ENCODE measurements around the gene FKBP6.
"Not testable (repeated sequence)": the region's sequence is repeated elsewhere in the genome, so short reads cannot be mapped to it uniquely, and the experiment has no call there.

FKBP6 gene

GRCh38 chr7:73327922-73328321 lies at the start of gene FKBP6, which contains the start of gene TRIM50:
Gene FKBP6, plus strand, starts transcription at chr7:73328161. Its CDS starts 268 bp downstream, at chr7:73328429.
Gene TRIM50, minus strand, starts transcription at chr7:73328082. Its CDS starts 3,295 bp downstream, at chr7:73324787.
- in situ Hi-C loops (cut with MboI; ENCODE audit: low pct_unique_long_range_greater_than_20kb, low sequenced_read_pairs); DNase-seq: not testable (repeated sequence)

- in situ Hi-C loops (cut with MboI; ENCODE audit: low pct_unique_long_range_greater_than_20kb, low sequenced_read_pairs) = not testable (repeated sequence)
Measured at GRCh38 chr7:73297235-73297634, 30.7 kb upstream of the FKBP6 start.

GRCh38 chr7:73297706-73298105 lies 30.3 kb upstream of the FKBP6 start:
- in situ Hi-C loops (cut with MboI; ENCODE audit: low pct_unique_long_range_greater_than_20kb, low sequenced_read_pairs); DNase-seq: not testable (repeated sequence)

More at GRCh38 chr7:73297235-73297634, 30.7 kb upstream of the FKBP6 start:
- DNase-seq = not testable (repeated sequence)

GRCh38 chr7:73299812-73300211 lies 28.1 kb upstream of the FKBP6 start:
- DNase-seq; in situ Hi-C loops (cut with MboI; ENCODE audit: low pct_unique_long_range_greater_than_20kb, low sequenced_read_pairs): not testable (repeated sequence)

- in situ Hi-C loops (cut with MboI; ENCODE audit: low pct_unique_long_range_greater_than_20kb, low sequenced_read_pairs); DNase-seq: not testable (repeated sequence)
Measured at GRCh38 chr7:73301108-73301507, 26.9 kb upstream of the FKBP6 start.

GRCh38 chr7:73302846-73303245 lies 25.1 kb upstream of the FKBP6 start:
- in situ Hi-C loops (cut with MboI; ENCODE audit: low pct_unique_long_range_greater_than_20kb, low sequenced_read_pairs); DNase-seq: not testable (repeated sequence)

- no peak for DNase-seq
- in situ Hi-C loops (cut with MboI; ENCODE audit: low pct_unique_long_range_greater_than_20kb, low sequenced_read_pairs) = no loop called here
Measured at GRCh38 chr7:73303546-73303945, 24.4 kb upstream of the FKBP6 start.

- DNase-seq = no peak
- in situ Hi-C loops (cut with MboI; ENCODE audit: low pct_unique_long_range_greater_than_20kb, low sequenced_read_pairs) = no loop called here
Measured at GRCh38 chr7:73304071-73304470, 23.9 kb upstream of the FKBP6 start.

- peak; percentile 40 for DNase-seq
- in situ Hi-C loops (cut with MboI; ENCODE audit: low pct_unique_long_range_greater_than_20kb, low sequenced_read_pairs) = not testable (repeated sequence)
Measured at GRCh38 chr7:73304612-73305387, 23.2 kb upstream of the FKBP6 start.

GRCh38 chr7:73307436-73307835 lies 20.5 kb upstream of the FKBP6 start:
- in situ Hi-C loops (cut with MboI; ENCODE audit: low pct_unique_long_range_greater_than_20kb, low sequenced_read_pairs) = no loop called here
- DNase-seq = no peak

GRCh38 chr7:73308074-73308664 lies 19.8 kb upstream of the FKBP6 start:
- DNase-seq = no peak
- in situ Hi-C loops (cut with MboI; ENCODE audit: low pct_unique_long_range_greater_than_20kb, low sequenced_read_pairs) = no loop called here

GRCh38 chr7:73308665-73309214 lies 19.2 kb upstream of the FKBP6 start, which contains the start of gene NSUN5:
Gene NSUN5, minus strand, starts transcription at chr7:73308826. Its CDS starts 36 bp downstream, at chr7:73308790.
- in situ Hi-C loops (cut with MboI; ENCODE audit: low pct_unique_long_range_greater_than_20kb, low sequenced_read_pairs) = no loop called here
- DNase-seq = peak; percentile 79

- in situ Hi-C loops (cut with MboI; ENCODE audit: low pct_unique_long_range_greater_than_20kb, low sequenced_read_pairs); DNase-seq: not testable (repeated sequence)
Measured at GRCh38 chr7:73311421-73311820, 16.5 kb upstream of the FKBP6 start.

GRCh38 chr7:73312831-73313520 lies 15.0 kb upstream of the FKBP6 start:
- in situ Hi-C loops (cut with MboI; ENCODE audit: low pct_unique_long_range_greater_than_20kb, low sequenced_read_pairs) = no loop called here
- DNase-seq = no peak

GRCh38 chr7:73313521-73313906 lies 14.4 kb upstream of the FKBP6 start:
- DNase-seq = no peak
- in situ Hi-C loops (cut with MboI; ENCODE audit: low pct_unique_long_range_greater_than_20kb, low sequenced_read_pairs) = no loop called here

GRCh38 chr7:73314271-73314670 lies 13.7 kb upstream of the FKBP6 start:
- DNase-seq = no peak
- in situ Hi-C loops (cut with MboI; ENCODE audit: low pct_unique_long_range_greater_than_20kb, low sequenced_read_pairs) = no loop called here

- in situ Hi-C loops (cut with MboI; ENCODE audit: low pct_unique_long_range_greater_than_20kb, low sequenced_read_pairs) = no loop called here
- DNase-seq = no peak
Measured at GRCh38 chr7:73316521-73316920, 11.4 kb upstream of the FKBP6 start.

- DNase-seq; in situ Hi-C loops (cut with MboI; ENCODE audit: low pct_unique_long_range_greater_than_20kb, low sequenced_read_pairs): not testable (repeated sequence)
Measured at GRCh38 chr7:73318656-73319204, 9.2 kb upstream of the FKBP6 start.

GRCh38 chr7:73319541-73319940 lies 8.4 kb upstream of the FKBP6 start:
- DNase-seq; in situ Hi-C loops (cut with MboI; ENCODE audit: low pct_unique_long_range_greater_than_20kb, low sequenced_read_pairs): not testable (repeated sequence)
